NCI-H1436 (cell line): ENCODE data around the gene LOXL1.

Source experiments
- DNase-seq: peaks from one replicate; lab custom pipeline; 2025; lab: John Stamatoyannopoulos, UW

LOXL1 gene

DNA sequence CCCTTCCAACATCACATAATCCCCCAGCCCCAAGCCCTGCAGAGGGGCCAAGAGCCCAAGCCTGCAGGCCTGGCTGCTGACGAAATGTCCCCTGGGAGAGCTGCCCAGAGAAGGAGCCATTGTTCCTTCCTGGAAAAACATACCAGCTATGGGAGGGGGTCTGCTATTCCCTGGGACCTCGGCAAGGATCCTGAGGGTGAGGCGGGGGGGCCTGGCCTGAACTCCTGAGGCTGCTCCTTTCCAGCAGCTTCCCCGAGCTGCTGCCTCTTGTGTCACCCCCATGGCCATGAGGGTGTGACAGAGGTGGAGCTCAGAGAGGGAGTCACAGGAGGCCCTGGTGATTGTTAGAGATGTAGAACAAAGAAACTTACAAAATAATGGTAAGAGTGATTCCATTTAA, 12.9 kb downstream of the LOXL1 start:
- no peak for DNase-seq

GRCh38 chr15:73940061-73940981, 14.1 kb downstream of the LOXL1 start:
- DNase-seq: no peak

DNA sequence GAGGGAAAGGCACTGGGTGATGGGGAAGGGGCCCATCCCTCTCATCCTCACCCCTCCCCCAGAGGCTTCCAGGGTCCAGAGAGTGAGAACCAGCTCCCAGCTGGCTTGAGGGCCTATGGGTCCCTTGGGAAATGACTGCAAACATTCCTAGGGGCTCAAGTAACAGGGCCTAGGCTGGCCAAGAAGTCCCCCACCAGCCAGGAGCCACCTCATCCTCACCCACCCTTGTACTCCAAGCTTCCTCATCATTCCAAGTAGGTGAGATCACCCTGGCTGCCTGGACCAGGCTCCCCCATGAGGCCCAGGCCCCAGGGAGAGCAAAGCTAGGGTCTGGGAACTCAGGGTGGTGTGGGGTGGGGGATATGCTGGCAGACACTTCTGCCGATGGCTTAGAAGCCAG, 14.8 kb downstream of the LOXL1 start:
- no peak for DNase-seq

GRCh38 chr15:73941449-73941848, 15.2 kb downstream of the LOXL1 start:
- no peak for DNase-seq

GRCh38 chr15:73941871-73942635, 15.8 kb downstream of the LOXL1 start:
- no peak for DNase-seq

DNA sequence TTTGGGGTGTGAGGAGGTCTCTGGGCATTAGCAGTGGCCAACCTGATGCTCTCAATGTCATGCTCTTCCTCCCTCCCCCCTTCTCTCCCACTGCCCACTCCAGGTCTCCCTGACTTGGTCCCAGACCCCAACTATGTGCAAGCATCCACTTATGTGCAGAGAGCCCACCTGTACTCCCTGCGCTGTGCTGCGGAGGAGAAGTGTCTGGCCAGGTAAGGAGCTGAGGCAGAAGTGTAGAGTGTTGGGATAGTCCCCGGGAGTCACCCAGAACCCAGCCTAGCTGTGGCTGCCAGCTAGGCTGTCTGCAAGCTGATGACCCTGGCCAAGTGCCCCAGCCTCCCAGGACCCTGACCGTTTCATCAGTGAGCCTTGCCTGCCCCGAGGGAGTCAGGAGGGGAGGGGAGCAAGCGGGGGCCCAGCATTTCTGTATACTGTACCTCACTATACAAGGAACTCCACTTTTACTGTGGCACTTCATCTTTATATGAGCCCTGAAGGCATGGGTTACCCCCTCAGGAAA, 16.5 kb downstream of the LOXL1 start:
- DNase-seq: no peak

DNA sequence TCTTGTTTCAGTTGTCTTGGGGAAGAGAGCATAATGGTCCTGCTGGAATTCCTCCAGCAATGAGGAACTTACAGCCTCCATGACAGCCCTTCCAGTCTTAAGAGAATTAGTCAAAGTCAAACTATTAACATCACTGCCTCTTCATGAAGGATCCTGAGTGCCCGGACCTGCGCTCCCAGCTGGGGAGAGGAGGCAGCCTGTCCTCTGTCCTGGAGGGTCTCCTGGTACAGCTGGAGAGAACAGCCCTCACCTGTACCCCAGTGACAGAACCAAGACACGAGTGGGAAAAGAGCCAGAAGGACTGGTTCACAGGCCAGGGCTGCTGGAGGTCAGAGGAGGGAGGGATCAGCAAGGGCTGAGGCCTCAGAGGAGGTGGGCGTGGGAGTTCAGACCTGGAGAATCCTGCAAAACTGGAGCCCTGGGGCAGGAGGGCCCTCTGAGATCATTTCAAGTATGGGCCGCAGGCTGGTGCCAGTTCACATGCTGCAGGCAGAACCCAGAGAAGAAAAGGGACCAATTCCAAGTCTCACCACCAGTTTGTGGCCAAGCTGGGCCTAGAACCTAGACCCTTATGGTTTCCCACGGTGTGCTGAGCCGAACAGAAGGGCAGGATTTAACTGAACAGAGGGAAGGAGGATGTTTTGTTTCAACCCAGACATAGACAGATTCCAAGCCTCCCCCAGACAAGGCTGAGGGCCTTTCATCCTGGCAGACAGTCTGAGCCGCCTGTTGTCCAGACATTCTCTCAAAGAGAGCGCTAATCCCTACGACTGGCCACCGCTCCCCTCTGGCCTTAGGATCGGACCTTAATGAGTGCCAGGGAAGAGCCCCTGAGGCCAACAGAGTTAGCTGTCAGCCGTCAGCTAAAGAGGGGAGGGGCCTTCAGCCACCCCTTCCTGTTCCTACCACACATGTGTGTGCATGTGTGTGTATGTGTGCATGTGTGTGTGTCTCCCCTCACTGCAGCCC, 18.2 kb downstream of the LOXL1 start:
- DNase-seq: no peak

DNA sequence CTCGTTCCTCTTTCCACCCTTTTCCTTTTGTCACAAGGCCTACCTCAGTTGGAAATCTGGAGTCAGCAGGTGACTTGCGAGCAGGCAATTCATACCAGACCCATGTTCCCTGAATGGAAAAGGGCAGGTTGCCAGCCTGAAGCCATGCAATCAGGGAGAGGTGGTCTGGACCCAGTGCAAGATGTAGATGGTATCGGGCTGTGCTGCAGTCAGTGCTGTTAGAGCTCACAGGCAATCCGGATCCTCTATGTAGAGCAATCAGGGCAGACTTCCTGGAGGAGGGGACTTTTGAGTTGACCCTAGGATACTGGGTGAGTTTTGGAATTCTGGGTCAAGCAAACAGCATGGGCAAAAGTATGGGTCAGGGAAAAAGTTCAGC, 18.9 kb downstream of the LOXL1 start:
- no peak for DNase-seq

GRCh38 chr15:73946046-73946721, 19.9 kb downstream of the LOXL1 start:
- no peak for DNase-seq

DNA sequence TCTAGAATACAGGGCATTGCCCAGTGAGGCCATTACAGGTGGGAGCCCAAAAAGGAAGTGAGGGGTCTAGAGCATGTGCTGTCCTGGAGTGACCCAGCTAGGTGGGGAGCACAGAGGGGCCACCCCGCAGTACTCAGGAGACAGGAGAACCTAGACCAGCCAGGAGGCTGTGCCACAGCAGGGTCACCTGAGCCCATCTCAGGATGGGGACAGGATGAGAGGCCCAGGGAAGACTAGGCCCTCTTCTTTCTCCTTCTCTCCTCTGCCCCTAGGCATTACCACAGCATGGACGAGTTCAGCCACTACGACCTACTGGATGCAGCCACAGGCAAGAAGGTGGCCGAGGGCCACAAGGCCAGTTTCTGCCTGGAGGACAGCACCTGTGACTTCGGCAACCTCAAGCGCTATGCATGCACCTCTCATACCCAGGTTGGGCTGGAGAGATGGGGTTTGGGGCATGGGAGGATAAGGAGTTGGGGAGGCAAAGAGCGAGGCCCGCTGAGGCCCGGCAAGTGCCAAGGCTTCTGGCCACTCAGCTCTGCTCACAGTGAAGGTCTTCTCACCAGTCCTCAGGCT, 20.6 kb downstream of the LOXL1 start:
- no peak for DNase-seq

DNA sequence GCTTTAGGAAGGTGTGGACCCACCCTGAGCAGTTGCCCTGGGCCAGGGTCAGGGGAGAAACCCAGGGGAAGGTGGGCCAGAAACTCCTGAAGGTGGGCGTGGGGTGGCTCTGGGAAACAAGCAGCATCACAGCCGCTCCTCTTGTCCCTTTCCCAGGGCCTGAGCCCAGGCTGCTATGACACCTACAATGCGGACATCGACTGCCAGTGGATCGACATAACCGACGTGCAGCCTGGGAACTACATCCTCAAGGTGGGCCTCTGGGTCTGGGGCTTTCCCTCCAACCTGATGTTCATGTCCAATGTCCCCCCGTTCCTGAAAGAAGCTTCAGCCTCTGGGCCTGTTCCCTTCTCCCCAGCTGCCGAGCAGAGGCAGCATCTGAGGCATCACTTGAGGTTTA, 21.4 kb downstream of the LOXL1 start:
- no peak for DNase-seq

DNA sequence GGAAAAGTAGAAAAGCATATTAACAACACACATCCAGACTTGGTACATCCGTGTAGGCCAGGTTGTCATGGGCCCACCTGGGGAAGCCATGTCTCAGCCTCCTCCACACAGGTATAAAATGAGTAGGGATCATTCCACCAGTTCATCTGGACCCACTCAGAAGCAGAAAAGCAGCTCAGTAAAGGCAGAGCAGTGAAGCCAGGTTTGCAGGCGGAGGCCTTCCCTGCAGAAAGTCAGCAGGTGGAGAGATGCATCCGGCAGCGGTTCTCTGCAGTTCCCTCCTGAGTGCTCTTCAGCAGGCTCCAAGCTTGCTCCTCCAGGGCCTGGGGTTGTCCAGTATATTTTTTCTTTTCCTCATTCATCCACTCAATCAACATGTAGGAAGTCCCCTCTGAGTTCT, 22.1 kb downstream of the LOXL1 start:
- DNase-seq: no peak

DNA sequence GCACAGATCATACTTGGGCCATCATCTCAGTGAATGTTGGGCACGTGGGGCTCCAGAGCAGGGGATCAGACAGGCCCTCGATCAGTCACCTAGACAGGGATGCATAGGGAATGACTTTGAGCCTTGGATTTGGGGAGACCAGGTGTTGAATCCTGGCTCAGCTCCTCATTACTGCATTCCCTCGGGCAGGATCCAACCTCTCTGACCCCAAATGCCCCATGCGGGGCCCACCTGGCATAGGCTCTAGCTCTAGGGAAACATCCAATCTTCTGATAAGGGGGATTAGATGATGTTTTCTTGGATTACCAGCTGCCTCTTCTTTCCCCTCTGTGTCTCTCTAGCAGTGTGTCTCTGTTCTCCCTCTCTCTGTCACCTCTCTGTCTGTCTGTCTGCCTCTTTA, 22.7 kb downstream of the LOXL1 start:
- no peak for DNase-seq

GRCh38 chr15:73949496-73949895, 23.2 kb downstream of the LOXL1 start:
- no peak for DNase-seq

DNA sequence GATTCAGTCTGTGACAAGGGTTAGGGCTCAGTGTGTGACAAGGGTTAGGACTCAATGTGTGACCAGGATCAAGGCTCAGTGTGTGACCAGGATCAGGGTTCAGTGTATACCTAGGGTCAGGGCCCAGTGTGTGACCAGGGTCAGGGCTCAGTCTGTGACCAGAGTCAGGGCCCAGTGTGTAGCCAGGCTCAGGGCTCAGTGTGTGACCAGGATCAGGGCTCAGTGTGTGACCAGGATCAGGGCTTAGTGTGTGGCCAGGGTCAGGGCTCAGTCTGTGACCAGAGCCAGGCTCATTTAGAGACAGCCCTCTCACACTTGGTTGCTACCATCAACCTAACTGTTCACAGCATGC, 24.2 kb downstream of the LOXL1 start:
- DNase-seq: no peak

- DNase-seq: peak; percentile 61
These were observed 24.7 kb downstream of the LOXL1 start for GRCh38 chr15:73950831-73951561.

DNA sequence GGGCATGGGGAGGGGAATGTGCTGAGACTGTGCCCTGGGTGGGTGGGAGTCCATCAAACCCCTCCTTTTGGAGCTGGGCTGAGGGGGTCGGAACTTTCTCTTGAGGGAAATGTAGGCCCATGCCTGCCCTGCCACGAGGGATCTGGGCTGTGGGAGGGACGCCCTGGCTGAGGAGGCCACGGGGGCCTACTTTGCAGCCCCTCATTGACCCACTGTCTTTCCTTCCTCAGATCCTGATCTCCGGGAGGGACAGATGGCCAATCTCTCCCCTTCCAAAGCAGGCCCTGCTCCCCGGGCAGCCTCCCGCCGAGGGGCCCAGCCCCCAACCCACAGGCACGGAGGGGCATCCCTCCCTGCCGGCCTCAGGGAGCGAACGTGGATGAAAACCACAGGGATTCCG, 25.3 kb downstream of the LOXL1 start:
- DNase-seq: no peak

GRCh38 chr15:73952171-73952912, 26.1 kb downstream of the LOXL1 start:
- DNase-seq: no peak

DNA sequence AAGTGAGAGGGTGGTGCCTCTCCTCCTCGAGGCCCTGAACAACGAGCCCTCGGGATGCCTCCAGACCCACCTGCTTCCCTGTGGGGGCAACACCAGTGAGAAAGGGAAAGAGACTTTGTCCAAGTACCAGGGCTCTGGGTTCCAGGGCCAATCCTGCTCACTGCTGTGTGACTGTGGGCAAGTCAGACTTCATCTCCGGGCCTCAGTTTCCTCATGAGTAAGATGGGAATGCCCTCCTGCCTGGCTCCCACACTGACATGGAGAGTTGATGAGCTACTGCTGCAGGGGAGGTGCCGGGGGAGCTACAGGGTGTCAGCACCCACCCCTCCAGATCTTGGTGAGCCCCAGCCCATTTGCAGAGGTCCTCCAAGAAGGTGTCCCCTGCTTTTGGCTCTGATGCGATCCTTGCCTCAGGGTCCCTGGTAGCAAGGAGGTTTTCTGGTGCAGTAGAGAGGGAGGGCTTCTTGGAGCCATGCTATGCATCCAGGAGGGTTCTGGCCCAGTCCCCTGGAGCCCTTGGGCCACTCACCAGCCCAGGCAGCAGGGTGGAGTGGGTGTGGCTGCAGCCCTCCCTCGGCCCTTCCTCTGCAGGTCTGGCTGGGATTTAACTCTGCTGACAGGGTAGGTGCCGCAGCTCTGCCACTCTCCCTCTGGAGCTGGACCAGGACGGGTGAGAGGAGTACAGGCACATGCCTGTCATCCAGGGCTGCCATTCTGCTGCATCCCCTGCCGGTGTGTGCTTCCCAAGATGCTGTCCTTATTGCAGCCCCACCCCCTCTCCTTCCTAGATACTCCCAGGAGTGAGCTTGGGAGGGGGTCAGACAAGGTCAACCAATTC, 26.9 kb downstream of the LOXL1 start:
- no peak for DNase-seq
